HG03575 (cell line): ENCODE results near the gene ZFHX3.
"Not testable (repeated sequence)": the region's sequence is repeated elsewhere in the genome, so short reads cannot be mapped to it uniquely, and the experiment has no call there.

ENCODE experiments used
- ATAC-seq: cut with Tn5 transposase; IDR thresholded peaks from one replicate; pipeline ENCODE4 v1.9.1; 2021; ENCODE audit not compliant: unreplicated experiment, insufficient number of reproducible peaks, low FRiP score; ENCODE audit errors: extremely low read depth

Gene ZFHX3

GRCh38 chr16:73012341-73012740, 35.6 kb downstream of the ZFHX3 start:
- ATAC-seq = no peak

- ATAC-seq = no peak
Measured at GRCh38 chr16:73011926-73012325, 36.0 kb downstream of the ZFHX3 start.

GRCh38 chr16:73010150-73010676, 37.7 kb downstream of the ZFHX3 start:
- no peak for ATAC-seq

GRCh38 chr16:73009710-73010109, 38.2 kb downstream of the ZFHX3 start:
- ATAC-seq = not testable (repeated sequence)

GRCh38 chr16:73006026-73006425, 41.9 kb downstream of the ZFHX3 start:
- ATAC-seq = no peak

- no peak for ATAC-seq
Measured at GRCh38 chr16:73002866-73003265, 45.1 kb downstream of the ZFHX3 start.

- ATAC-seq = no peak
Measured at GRCh38 chr16:73000907-73001521, 46.9 kb downstream of the ZFHX3 start.

- ATAC-seq = no peak
Measured at GRCh38 chr16:73000020-73000906, 47.7 kb downstream of the ZFHX3 start.

- no peak for ATAC-seq
Measured at GRCh38 chr16:72999541-73000019, 48.3 kb downstream of the ZFHX3 start.

- ATAC-seq = no peak
Measured at GRCh38 chr16:72997141-72997542, 50.8 kb downstream of the ZFHX3 start.

- ATAC-seq = no peak
Measured at GRCh38 chr16:72996291-72997062, 51.5 kb downstream of the ZFHX3 start.

GRCh38 chr16:72995882-72996270, 52.1 kb downstream of the ZFHX3 start:
- ATAC-seq = not testable (repeated sequence)

GRCh38 chr16:72995151-72995881, 52.6 kb downstream of the ZFHX3 start:
- ATAC-seq = no peak

- no peak for ATAC-seq
Measured at GRCh38 chr16:72992142-72992601, 55.8 kb downstream of the ZFHX3 start.

- ATAC-seq = no peak
Measured at GRCh38 chr16:72991644-72992043, 56.3 kb downstream of the ZFHX3 start.

GRCh38 chr16:72991211-72991610, 56.7 kb downstream of the ZFHX3 start:
- ATAC-seq = no peak

GRCh38 chr16:72990571-72990970, 57.4 kb downstream of the ZFHX3 start:
- no peak for ATAC-seq
